ENCODE results near the gene BRD9.
"Not testable (repeated sequence)": the region's sequence is repeated elsewhere in the genome, so short reads cannot be mapped to it uniquely, and the experiment has no call there.

The BRD9 gene

DNA sequence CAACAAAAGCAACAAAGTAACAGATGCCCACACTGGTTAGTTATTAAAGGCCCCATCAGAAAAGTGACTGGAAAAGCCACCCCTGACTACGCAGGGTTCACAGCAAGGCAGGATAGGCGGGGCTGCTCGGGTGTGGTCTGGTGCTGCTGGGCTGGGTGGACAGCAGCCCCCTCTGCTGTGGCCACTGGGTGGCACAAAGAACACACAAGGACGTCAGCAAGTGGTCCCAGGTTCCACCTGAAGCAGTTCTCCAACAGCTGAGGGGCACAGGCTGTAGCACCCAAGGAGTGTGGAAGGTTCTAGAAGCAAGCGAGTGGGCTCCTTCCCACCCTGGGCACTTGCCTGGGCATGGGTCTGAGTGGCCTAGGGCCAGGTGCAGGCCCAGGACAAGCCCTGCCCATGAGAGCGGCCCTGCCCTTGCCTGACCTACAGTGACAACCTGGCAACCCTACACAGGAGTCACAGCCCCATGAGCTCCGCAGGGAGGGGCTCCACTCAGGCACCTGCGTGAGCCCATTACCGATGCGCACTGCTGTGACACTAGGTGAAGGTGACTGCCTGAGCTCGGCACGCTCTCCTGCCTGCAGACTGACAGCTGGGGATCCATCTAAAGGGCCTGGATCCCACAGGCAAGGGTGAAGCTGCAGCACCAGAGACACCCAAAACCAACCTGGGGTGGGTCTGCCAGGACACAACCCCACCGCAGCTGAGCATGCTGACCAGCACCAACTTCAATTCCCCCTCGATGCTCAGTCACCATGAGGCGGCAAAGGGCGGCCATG is 8.1 kb downstream of the BRD9 start:
- in situ Hi-C loops (cut with HindIII; ENCODE audit: low sequenced_read_pairs), result no loop called here
- no peak for DNase-seq (ENCODE audit: low read depth, low spot score)
- TF ChIP-seq, protein P1, sequence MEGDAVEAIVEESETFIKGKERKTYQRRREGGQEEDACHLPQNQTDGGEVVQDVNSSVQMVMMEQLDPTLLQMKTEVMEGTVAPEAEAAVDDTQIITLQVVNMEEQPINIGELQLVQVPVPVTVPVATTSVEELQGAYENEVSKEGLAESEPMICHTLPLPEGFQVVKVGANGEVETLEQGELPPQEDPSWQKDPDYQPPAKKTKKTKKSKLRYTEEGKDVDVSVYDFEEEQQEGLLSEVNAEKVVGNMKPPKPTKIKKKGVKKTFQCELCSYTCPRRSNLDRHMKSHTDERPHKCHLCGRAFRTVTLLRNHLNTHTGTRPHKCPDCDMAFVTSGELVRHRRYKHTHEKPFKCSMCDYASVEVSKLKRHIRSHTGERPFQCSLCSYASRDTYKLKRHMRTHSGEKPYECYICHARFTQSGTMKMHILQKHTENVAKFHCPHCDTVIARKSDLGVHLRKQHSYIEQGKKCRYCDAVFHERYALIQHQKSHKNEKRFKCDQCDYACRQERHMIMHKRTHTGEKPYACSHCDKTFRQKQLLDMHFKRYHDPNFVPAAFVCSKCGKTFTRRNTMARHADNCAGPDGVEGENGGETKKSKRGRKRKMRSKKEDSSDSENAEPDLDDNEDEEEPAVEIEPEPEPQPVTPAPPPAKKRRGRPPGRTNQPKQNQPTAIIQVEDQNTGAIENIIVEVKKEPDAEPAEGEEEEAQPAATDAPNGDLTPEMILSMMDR (IDR thresholded peaks at IDR 0.05; ENCODE audit: low read depth, low read length), result no peak
- no peak overlapping the region for H3K4me3 ChIP-seq (ENCODE audit: low read depth, low read length)

DNA sequence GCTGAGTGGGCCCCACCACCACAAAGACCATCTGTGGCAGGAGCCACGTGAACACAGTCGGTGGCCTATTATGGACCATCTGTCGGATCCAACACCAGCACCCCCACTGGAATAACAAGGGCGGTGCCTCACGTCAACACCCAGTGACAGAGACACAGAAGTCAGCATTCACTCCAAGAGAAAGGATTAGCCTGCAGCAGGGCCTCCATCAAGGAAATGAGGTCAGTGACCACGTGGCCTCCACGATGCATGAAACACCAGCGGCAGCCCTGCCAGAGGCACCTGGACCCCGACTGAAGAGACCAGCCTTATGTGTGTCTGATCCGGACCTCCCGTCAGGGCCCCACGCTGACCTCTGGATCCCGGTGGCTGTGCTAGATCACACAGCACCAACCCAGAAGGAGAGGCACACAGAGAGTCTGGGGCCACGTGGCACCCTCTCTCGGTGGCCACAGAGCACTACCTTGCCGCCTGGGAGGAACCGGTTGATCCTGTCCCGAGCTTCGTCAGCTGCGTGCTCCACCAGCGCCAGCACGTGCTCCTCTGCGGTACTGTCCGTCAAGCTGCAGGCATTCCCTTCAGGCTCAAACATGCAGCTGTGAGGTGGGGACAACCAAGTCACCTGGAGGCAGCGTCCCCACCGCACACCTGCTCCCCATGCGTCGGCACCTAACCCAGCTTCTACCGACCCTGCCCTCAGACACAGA is 9.0 kb downstream of the BRD9 start:
- TF ChIP-seq, protein P1 (IDR thresholded peaks at IDR 0.05; ENCODE audit: low read depth, low read length), result no peak
- H3K4me3 ChIP-seq (ENCODE audit: low read depth, low read length), result no peak overlapping the region
- in situ Hi-C loops (cut with HindIII; ENCODE audit: low sequenced_read_pairs), result no loop called here
- DNase-seq (ENCODE audit: low read depth, low spot score), result no peak

DNA sequence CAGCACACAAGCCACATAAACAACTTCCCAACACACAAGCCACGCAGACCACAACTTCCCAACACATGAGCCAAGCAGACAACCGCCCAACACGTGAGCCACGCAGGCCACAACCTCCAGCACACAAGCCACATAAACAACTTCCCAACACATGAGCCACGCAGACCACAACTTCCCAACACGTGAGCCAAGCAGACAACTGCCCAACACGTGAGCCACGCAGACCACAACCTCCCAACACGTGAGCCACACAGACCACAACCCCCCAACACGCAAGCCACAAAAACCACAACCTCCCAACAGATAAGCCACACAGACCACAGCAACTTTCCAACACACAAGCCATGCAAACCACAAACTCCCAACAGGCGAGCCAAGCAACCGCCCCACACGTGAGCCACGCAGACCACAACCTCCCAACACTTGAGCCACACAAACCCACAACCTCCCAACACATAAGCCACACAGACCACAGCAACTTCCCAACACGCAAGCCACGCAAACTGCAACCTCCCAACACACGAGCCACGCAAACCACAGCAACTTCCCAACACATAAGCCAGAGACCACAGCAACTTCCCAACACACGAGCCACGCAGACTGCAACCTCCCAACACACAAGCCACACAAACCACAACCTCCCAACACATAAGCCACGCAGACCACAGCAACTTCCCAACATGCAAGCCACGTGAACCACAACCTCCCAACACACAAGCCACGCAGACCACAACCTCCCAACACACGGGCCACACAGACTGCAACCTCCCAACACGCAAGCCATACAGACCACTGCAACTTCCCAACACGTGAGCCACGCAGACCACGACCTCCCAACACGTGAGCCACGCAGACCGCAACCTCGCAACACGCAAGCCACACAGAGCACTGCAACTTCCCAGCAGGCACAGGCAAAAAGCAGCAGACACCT is 10.1 kb downstream of the BRD9 start:
- DNase-seq (ENCODE audit: low read depth, low spot score), result no peak
- in situ Hi-C loops (cut with HindIII; ENCODE audit: low sequenced_read_pairs), result no loop called here
- H3K4me3 ChIP-seq (ENCODE audit: low read depth, low read length), result no peak overlapping the region
- TF ChIP-seq, protein P1 (IDR thresholded peaks at IDR 0.05; ENCODE audit: low read depth, low read length), result no peak

DNA sequence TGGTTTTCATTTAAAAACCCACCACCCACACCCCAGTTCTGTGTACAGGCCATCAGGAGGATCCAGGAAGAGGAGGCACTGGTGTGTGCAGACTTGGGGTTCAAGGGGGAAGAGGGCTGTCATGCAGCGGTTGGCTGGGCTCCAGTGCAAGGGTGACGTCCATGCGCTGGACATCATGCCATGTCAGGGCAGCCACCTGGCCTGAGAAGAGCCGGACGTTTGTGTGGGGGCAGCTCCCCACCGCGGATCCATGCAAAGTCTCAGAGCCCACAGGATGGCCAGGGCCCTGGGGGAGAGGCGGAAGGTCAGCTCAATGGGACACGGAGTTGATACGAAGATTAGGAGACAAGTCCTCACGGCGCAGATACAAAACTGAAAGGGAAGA is 11.1 kb downstream of the BRD9 start:
- in situ Hi-C loops (cut with HindIII; ENCODE audit: low sequenced_read_pairs), result no loop called here
- no peak for DNase-seq (ENCODE audit: low read depth, low spot score)
- TF ChIP-seq, protein P1 (IDR thresholded peaks at IDR 0.05; ENCODE audit: low read depth, low read length), result no peak
- H3K4me3 ChIP-seq (ENCODE audit: low read depth, low read length), result no peak overlapping the region

DNA sequence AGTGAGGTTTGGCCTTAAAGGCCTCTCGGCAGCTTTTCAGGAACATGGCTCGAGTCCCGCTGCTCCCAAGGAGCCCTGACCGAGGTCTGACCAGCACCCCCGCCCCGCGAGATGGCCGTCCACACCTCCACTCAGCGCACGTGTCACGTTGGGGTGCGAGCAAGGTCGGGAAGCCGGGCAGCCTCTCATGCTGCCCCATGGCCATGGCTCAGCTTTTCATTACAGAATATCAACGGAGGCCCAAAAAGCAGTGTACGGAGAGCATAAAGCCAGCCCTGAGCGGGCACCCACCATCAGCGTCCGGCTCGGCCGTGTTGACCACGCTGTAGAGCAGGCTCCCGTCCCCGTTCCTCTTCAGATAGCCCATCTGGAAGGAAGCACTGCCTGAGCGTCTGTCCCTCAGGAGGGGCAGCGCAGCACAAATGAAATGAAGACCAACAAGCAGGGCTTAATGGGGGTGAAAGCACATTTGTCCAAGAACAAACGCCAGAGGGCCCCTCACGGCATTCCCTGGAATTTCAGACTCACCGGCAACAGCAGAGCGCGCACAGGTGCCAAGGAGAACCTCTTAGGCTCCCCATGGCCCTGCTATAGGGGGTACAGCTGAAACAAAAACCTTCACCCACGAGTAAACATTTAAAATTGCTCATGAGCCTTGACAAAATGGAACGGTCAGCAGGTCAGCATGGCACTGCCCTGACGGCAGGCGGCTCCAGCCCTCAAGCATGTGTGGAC is 11.6 kb downstream of the BRD9 start:
- in situ Hi-C loops (cut with HindIII; ENCODE audit: low sequenced_read_pairs), result no loop called here
- no peak overlapping the region for H3K4me3 ChIP-seq (ENCODE audit: low read depth, low read length)
- DNase-seq (ENCODE audit: low read depth, low spot score), result no peak
- TF ChIP-seq, protein P1 (IDR thresholded peaks at IDR 0.05; ENCODE audit: low read depth, low read length), result no peak

DNA sequence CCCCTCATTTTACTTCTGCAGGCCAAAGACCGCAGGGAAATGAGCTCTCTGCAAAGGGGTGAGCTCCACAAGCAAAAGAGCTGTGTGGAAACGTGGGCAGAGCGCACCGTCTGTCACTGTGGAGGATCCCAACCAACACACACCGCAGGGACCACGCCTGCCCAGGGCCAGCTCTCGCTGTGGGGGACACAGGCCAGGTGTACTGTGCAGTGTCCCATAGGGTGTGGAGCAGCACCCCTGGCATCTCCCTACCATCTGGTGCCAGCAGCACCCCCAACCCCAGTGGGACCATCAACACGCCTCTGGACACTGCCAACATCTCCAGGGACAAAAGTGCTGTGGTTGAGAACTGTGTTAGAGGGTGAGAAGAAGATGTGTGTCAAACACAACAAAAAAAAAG is 13.9 kb downstream of the BRD9 start:
- H3K4me3 ChIP-seq (ENCODE audit: low read depth, low read length); in situ Hi-C loops (cut with HindIII; ENCODE audit: low sequenced_read_pairs); DNase-seq (ENCODE audit: low read depth, low spot score): not testable (repeated sequence)

All from astrocyte of the spinal cord (primary cell).